Raji (cell line): ENCODE measurements around the gene KRT79.

Experiments used
- POLR2A ChIP-seq: IDR thresholded peaks from 2 replicates; pipeline ENCODE4 v1.6.1; 2011; ENCODE audit warnings: low read depth, low read length, control low read depth; ENCODE audit not compliant: insufficient read depth

KRT79 gene

DNA sequence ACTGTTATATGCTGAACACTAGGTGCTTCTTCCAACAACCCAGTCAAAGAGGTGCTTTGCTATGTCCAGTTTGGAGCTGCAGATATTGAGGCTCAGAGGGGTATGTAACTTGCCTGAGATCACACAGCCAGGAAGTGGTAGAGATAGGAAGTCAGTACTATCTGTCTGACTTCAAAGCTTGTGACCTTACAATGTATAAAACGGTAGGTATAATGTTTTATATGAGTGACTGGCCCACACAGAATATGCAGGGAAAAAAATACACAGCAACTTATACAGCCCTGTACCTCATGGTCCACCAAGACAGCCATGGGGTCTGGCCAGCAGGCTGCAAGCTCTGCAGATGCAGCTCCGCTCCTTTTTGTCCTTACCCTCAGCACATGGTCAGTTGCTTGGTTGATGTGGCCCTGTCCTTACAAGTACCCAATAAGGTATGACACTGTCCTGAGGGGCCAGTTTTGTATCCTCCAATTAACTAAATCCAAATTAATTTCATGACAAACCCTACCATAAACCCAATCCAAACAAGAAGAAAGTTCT, 16.3 kb downstream of the KRT79 start:
- no peak for TF ChIP-seq POLR2A

DNA sequence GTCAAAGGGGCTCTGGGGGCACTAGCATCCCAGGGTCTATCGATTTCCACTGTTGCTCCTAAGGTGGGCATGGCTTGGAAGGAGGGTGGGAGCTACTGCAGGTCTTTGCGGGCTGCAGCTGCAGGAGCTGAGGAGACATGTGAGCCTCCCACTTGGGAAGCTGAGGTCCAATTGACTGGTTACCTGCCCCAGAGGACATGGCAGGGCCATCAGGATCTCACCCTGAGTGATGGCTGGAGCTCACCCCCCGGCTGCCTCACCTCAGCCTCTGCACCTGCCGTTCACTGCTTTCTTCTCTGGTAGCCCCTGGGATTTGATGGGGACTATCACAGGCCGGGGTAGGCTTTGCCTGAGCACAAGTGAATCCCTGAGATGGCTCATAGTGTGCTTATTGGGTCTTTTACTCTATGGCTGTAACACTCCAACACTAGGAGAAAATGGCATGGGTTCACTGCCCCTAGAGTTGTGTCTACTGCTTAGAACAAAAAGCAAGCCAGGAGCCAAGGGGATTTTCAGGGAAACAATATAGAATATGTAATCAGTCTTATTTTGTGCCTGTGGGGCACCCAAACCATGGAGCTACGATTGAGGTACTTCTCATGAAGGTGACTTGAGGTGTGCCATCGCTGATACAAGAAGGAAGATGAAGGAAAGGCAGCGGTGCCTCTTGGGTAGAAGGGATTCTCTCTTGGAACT, 17.0 kb downstream of the KRT79 start:
- TF ChIP-seq POLR2A, result no peak

DNA sequence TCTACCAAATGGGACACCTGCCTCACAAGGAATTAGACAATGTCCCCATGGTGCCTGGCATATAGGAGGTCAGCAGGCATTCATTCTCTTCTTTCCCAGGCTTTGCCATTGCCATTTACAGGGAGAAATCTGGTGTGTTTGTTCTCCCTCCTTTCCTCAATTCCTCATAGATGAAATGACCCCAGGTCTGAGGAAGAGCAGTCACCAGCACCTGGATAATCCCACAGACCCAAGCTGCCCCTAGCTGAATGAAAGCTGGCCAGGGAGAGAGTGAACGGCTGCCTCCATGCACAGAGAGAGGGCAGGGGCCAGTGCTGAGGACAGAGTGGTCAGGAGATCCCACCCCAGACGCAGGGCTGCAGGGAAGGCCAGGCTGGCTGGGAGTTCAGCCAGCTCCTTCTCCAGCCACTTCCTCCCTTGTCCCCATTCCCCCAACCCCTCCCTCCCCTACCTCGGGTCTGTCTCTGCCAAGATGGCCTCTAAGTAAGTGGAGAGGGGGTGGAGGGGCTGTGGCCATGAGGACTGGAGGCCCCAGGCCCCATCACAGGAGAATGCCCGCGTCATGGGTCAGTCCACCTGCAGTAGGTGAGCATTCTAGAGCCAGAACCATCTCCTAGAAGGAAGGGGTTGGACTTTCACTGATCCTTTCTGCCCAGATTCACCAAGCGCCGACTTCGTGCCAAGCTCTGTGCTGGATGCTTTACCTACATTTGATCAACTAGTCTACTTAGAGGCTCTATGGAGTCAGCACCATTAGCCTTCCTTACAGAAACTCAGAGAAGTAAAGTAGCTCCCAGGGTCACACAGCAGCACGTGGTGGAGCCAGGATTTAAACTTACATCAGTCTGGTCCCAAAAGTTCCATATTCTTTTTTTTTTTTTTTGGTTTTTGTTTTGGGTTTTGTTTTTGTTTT, 18.2 kb downstream of the KRT79 start:
- no peak for TF ChIP-seq POLR2A

DNA sequence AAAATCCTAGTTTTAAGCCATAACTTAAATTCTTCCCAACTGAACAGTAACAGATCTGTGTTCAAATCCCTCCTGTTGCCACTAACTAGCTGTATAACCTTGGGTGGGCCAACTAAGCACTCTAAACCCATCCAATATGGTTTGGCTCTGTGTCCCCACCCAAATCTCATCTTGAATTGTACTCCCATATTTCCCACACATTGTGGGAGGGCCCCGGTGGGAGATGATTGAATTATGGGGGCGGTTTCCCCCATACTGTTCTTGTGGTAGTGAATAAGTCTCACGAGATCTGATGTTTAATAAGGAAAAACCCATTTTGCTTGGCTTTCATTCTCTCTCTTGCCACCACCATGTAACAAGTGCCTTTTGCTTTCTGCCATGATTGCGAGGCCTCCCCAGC, 18.9 kb downstream of the KRT79 start:
- no peak for TF ChIP-seq POLR2A

DNA sequence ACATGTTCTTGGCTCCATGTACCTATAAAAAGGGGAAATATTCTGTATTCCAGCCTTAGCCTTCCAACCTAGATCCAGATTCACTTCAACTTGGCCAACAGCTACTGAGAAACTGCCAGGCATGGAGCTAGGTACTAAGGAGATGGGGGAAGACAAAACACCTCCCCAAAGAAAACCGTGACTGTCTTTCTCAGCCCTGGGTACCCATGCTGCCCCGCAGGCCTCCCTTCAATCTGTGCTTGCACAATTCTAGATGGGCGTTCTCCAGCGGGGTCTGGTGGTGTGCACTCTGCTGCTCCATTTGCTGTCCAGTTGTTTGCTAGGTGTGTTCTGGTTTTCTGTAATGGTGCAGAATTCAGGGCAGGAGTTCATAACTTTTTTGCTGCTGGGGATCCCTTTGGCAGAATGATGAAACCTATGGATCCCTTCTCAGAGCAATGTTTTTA, 19.4 kb downstream of the KRT79 start:
- no peak for TF ChIP-seq POLR2A

DNA sequence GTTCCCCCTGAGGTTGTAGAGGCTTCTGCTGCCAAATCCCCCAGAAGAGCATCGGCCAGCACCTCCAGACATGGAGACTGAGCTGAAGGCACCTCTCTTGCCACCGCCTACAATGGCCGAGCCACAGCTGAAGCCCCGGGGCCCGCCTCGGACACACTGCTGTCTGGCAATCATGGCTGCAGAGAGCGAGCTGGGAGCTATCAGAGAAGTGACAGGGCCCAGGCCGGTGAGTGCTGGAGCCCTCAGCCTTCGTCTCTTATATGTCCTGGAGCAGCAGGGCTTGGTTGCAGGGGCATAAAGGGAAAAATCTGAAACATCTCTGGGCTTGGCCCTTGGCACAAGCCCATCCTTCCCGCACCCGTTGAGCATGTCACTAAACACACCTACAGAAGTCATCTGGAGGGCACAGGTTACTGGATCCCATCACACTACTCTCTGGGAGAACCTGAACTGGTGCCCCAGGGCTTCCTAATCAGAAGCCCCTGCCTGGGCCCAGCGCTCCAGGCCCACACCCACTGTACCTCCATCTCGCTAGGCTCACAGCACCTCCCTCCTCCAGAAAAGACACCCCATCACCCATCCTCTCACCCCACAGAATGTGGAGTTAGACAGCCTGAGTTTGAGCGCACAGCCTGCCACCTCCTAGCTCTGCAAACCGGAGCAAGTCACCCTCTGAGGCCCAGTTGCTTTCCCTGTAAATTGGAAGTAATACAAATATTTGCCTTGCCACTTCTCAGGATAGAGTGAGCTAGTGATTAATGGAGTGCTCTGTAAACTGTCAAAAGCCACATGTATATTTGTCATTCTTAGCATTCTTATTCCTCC, 20.0 kb downstream of the KRT79 start, which contains the start of gene KRT4:
KRT4 (minus strand) TSS at position 232 of the 825 bp plus-strand sequence; CDS start at position 174, 58 bp downstream.
- no peak for TF ChIP-seq POLR2A

DNA sequence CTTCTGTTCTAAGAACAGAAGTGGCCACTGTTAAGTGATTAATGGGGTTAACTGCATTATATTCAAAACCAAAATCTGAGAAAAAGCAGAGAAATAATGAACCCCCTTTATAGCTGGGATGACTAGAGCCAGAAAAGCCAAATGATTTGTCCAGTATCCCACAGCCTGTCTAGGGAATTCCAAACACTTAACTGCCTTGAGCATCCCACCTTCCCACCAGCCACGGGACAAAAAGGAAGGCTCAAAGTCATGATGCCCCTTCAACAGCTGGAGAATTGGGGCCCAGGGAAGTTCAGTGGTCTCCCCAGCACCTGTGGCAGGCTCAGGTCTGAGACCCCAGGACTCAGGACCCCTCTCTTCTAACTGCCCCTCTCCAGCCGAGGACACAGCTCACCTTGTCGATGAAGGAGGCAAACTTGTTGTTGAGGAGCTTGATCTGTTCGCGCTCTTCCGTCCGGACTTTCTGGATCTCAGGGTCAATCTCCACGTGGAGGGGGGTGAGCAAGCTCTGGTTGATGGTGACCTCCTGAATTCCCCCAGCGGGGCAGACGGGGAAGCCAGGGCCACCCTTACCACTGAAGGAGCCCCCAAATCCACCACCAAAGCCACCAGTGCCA, 20.8 kb downstream of the KRT79 start:
- no peak for TF ChIP-seq POLR2A

DNA sequence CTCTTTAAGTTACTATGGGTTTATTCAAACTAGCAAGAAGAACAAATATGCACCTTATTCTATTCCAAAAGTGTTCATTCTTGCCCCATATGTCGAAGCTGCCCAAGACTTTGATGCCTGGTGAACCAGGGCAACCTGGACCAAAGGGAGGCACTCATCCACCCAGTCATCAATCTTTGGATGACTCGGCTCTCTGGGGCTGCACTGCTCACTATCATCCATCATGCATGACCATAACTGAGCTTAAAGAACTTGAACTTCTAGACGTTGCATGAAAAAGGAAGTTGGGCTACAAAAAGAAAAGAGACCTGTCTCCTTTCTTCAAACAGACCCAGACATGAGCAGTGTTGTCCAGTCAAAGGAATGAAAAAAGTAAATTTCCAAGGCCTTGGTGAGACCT, 21.4 kb downstream of the KRT79 start:
- TF ChIP-seq POLR2A, result no peak

DNA sequence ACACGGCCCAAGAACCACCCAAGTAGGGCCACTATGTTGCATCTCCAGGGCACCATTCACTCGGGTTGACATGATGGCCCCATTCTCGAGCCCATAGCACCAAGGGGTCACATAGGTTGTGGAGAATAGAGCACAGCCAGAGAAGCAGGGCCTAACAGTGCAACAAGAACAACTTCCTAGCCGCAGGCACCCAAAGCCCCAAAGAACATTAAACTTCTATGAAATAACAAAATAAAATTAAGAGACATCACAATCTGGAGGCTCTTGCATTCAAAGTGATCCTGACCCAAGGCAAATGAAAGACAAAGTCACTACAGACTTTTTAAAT, 22.1 kb downstream of the KRT79 start:
- TF ChIP-seq POLR2A, result no peak

DNA sequence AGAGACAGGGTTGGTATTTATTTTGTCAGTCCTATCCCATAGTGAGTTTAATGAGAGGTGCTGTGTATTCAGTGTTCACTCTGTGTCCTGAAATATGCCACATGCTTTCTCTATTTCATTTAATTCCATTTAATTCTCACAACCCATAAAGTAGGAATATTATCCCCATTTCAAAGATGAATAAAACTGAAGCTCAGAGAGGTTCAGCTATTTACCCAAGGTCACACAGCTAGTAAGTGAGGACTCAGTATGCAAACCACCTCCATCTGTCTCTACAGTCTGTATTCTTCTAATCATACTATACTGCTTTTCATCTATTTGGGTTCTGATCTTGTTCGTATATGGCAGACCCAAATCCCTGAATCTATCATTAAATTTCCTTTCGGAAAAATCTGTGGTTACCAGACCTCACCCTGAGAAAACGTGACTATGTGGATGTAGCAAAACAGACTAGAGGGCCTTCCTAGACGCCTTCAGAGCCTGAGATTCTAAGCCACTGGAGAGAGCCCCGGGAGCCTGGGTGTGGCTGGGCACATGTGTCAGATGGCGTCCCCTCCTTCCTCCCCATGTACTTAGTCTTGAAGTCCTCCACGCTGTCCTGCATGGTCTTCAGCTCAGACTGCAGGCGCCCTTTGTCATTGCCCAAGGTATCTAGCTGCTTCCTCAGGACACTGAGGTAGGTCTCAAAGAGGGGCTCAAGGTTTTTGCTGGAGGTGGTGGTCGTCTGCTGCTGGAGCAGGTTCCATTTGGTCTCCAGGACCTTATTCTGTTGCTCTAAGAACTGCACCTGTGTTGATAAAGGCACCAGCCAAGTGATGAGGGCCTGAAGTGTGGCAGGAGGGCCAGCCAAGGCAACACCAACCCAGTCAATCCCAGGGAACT, 22.7 kb downstream of the KRT79 start:
- TF ChIP-seq POLR2A, result no peak

DNA sequence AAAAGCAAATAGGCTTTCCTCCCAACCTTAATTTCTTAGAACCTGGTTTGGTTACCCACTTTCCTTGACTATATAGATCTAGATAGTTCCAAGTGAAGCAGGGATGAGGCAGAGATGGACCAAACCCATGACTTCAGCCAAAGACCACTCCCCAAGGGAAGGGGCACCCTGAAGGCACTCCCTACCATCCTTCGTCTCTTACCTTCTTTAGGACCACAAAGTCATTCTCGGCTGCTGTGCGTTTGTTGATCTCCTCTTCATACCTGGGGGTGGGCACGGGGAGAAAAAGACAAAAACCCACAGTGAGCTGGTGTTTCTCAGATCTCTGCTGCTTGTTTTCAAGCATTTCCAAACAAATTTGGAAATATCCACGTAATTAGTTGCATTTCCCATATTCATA, 23.6 kb downstream of the KRT79 start:
- TF ChIP-seq POLR2A, result no peak

DNA sequence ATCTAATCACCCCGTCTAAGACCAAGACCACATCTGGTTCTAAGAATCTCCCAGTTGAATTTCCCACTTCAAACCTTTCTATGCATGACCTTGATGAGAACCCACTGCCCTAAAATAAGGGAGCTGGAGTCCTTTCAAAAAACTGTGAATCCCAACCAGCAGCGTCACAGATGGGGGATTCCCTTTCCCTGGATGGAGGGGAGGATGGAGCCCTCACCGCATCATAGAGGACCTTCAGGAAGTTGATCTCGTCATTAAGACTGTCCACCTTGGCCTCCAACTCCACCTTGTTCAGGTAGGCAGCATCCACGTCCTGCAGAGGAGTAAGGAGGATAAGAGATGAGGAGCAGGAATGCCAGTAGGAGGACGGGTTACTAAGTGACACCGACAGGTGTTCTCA, 24.9 kb downstream of the KRT79 start:
- no peak for TF ChIP-seq POLR2A

DNA sequence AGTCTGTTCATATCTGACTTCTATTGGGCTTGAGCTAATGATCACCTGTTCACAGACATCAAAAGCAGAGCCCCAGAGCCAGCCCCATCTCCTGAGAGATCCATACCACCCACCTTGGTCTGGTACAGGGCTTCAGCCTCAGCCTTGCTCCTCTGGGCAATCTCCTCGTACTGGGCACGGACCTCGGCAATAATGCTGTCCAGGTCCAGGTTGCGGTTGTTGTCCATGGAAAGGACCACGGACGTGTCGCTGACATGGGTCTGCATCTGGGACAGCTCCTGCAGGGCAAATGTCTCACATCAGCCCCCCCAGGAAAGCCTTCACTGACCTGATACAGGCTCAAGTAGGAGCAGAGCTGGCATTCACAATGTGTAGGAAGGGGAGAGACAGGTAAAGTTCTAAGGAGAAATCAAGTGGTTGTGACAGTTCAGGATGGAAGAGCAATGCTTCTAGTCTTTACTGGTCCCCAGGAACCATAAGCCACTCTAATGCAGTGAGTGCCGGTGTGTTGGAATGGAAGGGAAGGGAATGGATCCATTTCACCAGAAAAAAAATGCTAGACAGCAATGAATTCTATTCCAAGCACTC, 25.4 kb downstream of the KRT79 start:
- no peak for TF ChIP-seq POLR2A
